Suprapubic skin (tissue), 3 donors: ENCODE results near the gene RAPGEF4.

Experiments used
- CTCF ChIP-seq, 2 donors: fragments of 200-600 bp in 1 of 2; fragments of 450-650 bp in 1 of 2; sonication (generic) in 1 of 2; IDR thresholded peaks; one replicate each; pipeline ENCODE4 v1.5.1; 2016 to 2019; ENCODE audit warnings: antibody characterized with exemption in 2 of 2, mild to moderate bottlenecking in 1 of 2, moderate library complexity in 1 of 2
- POLR2AphosphoS5 ChIP-seq, 3 donors: sonication (generic); formaldehyde crosslinking; IDR thresholded peaks; one replicate each; pipeline ENCODE4 v1.6.1; 2017; ENCODE audit warnings: antibody characterized with exemption in 3 of 3

- TF ChIP-seq POLR2AphosphoS5 (IDR thresholded peaks at IDR 0.05) (no peak), CTCF (IDR thresholded peaks at IDR 0.05) (no peak)
Measured at GRCh38 chr2:172965433-172966212, 230.0 kb downstream of the RAPGEF4 start.
